IPS-NIHi7 (cell line): ENCODE results near the gene ZNF273.
"Not testable (repeated sequence)": the region's sequence is repeated elsewhere in the genome, so short reads cannot be mapped to it uniquely, and the experiment has no call there.

Experiments used
- DNase-seq: peaks from one replicate; pipeline ENCODE4 v3.0.0; 2012; ENCODE audit warnings: mixed read lengths; ENCODE audit errors: extremely low spot score

ZNF273 gene

GRCh38 chr7:64888901-64889685 is 14.0 kb upstream of the ZNF273 start:
- peak; percentile 31 for DNase-seq

GRCh38 chr7:64889686-64890162 is 13.3 kb upstream of the ZNF273 start:
- DNase-seq: no peak

GRCh38 chr7:64890273-64890672 is 12.8 kb upstream of the ZNF273 start:
- DNase-seq: not testable (repeated sequence)

- peak; percentile 1 for DNase-seq
Measured at GRCh38 chr7:64890761-64891362, 12.2 kb upstream of the ZNF273 start.

- peak; percentile 1 for DNase-seq
Measured at GRCh38 chr7:64891363-64892081, 11.6 kb upstream of the ZNF273 start.

- no peak for DNase-seq
Measured at GRCh38 chr7:64892116-64892515, 11.0 kb upstream of the ZNF273 start.

GRCh38 chr7:64892666-64893309 is 10.3 kb upstream of the ZNF273 start:
- DNase-seq: no peak

GRCh38 chr7:64893401-64893800 is 9.7 kb upstream of the ZNF273 start:
- peak; percentile 14 for DNase-seq

- DNase-seq: not testable (repeated sequence)
Measured at GRCh38 chr7:64902461-64902805, 640 bp upstream of the ZNF273 start.

- DNase-seq: no peak
Measured at GRCh38 chr7:64904008-64904407, 935 bp downstream of the ZNF273 start.

GRCh38 chr7:64905133-64905532 is 2.1 kb downstream of the ZNF273 start:
- no peak for DNase-seq

GRCh38 chr7:64905547-64905946 is 2.5 kb downstream of the ZNF273 start:
- DNase-seq: no peak

- no peak for DNase-seq
Measured at GRCh38 chr7:64907641-64908326, 4.7 kb downstream of the ZNF273 start.

- no peak for DNase-seq
Measured at GRCh38 chr7:64908358-64908757, 5.3 kb downstream of the ZNF273 start.

- DNase-seq: no peak
Measured at GRCh38 chr7:64914557-64914956, 11.5 kb downstream of the ZNF273 start.

GRCh38 chr7:64915301-64915700 is 12.2 kb downstream of the ZNF273 start:
- not testable (repeated sequence) for DNase-seq

- not testable (repeated sequence) for DNase-seq
Measured at GRCh38 chr7:64928252-64929187, 25.4 kb downstream of the ZNF273 start.

- DNase-seq: no peak
Measured at GRCh38 chr7:64934478-64934877, 31.4 kb downstream of the ZNF273 start.

GRCh38 chr7:64938540-64938939 is 35.5 kb downstream of the ZNF273 start:
- DNase-seq: no peak

GRCh38 chr7:64940021-64940420 is 36.9 kb downstream of the ZNF273 start:
- DNase-seq: not testable (repeated sequence)
